NCI-H2196 (cell line): ENCODE data around the gene ITFG1.
"Not testable (repeated sequence)": the region's sequence is repeated elsewhere in the genome, so short reads cannot be mapped to it uniquely, and the experiment has no call there.

ENCODE experiments used
- DNase-seq: peaks from one replicate; lab custom pipeline; 2025; ENCODE audit not compliant: unreplicated experiment; lab: John Stamatoyannopoulos, UW

The ITFG1 gene

DNA sequence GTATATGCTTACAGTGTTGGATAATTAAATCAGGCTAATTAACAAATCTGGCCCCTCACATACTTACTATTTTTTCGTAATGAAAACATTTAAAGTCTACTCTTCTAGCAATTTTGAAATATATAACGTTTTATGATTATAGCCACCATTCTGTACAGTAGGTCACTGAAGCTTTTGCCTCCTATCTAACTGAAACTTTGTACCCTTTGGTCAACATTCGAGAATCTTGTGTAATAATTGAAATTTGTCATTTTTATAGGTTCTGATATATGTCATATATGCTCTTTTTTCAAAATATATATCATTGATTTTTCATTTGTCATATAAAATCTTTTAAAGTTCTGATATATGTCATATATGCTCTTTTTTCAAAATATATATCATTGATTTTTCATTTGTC lies 12.9 kb upstream of the ITFG1 start:
- no peak for DNase-seq

DNA sequence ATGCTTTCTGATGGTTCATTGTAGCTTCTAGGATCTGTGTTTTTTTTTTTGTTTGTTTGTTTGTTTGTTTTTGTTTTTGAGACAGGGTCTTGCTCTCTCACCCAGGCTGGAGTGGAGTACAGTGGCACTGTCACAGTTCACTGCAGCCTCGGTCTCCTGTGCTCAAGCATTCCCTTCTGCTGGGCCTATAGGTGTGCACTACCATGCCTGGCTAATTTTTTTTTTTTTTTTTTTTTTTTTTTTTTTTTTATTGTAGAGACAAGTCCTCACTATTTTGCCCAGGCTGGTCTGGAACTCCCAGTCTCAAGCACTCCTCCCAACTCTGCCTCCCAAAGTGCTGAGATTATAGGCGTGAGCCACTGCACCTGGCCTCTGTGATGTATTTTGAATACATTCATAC lies 12.1 kb upstream of the ITFG1 start:
- DNase-seq, result not testable (repeated sequence)

DNA sequence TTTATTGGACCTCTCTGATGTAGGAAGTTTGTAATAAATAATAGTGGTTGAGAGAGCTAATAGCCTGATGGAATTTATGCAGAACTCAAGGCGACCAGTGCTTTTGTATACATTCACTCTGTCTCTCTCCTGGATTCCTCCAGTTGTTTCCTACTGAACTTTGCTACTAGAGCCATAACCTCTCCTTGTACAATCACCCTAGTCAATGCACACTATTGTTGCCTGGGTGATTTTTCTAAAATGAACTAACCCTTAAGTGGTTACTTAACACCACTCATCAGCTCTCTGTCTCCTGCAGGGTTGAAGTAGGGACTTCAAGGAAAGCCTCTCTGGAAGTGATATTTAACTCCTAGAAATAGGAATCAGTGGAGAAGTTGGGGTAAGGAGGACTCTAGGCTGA lies 9.9 kb upstream of the ITFG1 start:
- DNase-seq, result no peak

DNA sequence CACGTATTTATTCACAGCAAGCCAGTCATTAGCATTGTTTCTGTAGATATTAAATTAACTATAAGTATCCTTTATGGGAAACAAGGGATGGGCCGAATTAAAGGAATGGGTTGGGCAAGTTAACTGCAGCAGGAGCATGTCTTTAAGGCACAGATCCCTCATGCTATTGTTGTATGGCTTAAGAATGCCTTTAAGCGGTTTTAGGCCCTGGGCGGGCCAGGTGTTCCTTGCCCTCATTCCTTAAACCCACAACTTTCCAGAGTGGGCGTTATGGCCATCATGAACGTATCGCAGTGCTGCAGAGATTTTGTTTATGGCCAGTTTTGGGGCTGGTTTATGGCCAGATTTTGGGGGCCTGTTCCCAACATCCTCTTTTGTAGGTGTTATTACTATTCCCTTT lies 9.3 kb upstream of the ITFG1 start:
- DNase-seq, result no peak

DNA sequence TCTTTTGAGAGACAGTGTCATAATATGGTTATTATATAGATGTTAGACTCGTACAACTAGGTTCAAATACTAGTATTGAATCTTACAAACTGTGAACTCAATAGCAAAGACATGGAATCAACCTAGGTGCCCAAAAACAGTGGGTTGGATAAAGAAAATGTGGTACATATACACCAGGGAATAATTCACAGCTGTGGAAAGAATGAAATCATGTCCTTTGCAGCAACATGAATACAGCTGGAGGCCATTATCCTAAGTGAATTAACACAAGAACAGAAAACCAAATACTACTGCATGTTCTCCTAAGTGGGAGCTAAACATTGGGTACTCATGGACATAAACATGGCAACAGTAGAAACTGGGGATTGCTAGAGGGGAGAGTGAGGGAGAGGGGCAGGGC lies 8.4 kb upstream of the ITFG1 start:
- DNase-seq, result no peak

DNA sequence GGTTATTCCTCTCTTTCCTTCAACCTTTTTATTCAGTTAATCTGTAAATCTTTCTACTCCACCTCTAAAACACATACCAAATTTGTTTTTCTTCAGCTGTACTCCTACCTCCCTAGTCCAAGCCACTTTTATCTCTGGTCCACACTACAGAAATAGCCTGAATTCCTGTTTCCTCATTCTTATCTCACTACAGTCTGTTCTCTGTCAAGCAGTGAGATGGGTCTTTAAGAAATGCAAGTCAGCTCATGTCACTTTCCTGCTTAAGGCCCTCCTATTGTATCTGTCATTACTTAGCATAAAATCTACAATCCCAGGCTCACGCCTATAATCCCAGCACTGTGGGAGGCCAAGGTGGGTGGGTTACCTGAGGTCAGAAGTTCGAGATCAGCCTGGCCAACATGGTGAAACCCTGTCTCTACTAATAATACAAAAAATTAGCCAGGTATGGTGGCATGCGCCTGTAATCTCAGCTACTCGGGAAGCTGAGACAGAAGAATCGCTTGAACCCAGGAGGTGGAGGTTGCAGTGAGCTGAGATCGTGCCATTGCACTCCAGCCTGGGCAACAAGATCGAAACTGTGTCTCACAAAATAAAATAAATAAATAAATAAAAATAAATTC lies 7.3 kb upstream of the ITFG1 start:
- not testable (repeated sequence) for DNase-seq

DNA sequence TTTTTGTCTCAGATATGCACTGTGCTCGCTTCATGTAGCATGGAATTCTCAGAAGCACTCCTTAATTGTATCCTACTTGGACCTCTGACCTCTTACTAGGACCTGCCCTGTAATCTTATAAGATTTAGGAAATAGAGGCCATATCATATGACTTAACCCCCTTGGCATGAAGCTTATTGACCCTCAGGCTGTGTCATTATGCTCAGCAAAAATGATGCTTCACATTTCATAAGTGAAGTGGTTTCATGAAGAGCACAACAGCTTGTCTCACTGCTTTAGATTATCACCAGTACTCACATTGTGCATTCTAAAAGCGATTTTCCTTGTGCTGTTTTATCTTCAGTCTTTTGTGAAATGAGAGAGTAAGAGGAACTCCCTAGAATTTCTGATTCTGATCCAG lies 6.6 kb upstream of the ITFG1 start:
- no peak for DNase-seq

DNA sequence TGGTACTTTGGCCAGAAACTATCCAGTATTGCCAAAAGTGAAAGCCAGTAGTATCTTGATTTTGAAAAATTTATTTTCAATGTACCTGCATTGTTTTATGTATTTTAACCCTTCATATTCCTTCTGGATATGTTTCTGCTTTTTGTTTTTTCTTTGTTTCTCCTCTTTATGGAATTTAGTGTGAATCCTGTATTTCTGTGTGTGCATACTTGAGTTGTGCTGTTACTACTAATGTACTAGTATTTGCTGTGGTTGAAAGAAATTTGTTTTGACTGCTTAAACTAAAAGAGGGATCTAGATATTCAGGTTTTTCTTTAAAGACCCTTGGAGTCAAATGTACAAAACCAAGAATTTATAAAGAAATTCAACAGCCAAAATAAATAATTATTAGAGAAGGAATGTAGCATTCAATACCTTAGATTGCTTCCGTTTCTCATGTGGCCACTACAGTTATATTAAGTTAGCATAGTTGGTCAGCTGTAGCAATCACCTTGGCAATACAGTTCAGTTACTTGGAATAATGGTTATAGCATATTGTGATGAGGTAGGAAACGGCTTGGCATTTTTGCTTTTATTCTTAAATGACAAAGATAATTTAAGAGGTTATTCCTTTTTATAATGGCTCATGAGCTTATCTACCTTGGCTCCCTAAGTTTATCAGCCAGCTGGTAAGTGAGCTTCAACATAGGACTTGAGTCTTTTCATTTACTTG lies 5.2 kb upstream of the ITFG1 start:
- no peak for DNase-seq

DNA sequence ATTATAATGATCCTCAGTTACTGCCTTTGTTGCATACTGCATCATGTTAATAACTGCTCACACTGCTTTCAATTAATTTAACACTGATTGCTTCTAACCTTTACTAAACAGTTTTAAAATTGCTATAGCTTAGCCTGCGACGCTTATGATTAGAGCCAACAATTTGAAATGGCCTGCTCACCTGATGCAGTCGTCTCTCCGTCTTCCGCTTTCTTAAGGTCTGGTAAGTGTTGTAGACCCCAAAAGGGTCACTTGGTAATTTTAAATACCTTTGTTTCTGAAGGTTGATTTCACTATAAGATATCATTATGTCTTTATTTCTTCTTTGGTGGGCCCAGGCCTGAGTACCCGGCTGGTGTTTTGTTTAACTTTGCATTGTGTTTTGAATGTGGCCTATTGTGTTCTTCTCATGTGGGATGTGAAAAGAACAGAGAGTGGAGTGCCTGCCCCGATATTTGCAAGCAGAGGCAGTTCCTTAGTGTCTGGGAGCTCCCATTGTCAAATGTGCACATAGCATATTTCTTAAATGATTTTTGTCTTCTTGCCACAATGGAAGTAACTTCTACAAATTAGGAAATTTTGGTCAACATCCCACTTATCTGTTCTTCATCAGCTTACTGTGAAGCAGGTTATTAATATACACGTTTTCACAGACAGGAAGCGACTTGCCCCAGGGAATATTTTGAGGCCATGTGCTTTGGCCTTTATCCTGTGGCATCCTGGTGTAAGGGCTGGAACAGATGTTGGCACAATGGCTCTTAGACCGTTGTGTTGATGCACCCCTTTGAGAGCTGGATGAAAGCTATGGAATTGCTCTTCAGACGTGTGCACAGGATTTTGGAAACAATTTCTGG lies 3.1 kb upstream of the ITFG1 start:
- no peak for DNase-seq

DNA sequence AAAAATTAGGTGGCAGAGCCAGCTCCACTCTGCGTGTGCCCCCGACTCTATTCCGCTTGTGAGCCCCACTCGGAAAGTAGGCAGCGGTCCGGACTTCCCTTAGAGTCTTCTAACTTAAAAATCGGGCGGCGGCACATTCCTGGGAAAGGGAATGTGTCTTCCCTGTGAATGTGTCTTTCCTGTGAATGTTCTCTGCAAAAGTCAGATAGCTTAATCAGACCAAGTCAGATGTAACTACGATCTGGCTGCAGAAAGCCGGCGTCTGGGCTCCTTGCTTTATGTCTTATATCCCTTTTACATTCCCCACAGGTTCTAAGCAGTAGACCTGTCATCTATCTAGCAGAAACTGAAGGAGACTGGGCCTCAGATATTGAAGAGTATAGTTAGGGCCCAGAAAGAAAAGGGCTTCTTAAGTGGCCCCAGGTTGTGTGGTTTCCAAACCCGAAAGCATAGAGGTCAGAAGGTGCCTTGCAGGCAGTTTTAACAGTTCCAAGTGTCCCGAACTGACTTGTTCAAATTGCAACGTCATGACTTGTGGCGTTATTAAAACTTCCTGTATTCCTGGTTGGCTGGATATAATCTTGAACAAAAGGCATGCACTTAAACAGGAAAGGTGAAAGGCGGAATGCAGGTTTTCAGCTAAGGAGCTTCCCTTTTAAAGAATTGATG lies 869 bp upstream of the ITFG1 start:
- DNase-seq, result no peak

DNA sequence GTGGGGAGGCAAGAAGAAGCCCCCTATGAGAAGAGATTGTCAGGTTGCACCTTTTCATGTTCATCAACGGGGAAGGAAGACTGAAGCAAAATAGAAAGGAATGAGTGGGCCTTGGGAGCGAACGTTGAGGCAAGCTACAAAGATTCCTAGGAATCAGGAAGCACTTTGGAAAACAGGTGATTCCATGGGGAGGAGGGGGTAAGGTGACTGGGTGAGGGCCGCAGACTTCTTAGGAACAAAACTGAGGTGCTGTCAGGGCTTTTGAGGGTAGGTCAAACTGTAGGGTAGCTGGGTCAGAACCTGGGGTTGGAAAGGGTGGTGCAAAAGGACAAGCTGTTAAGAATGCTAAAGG lies 528 bp downstream of the ITFG1 start:
- DNase-seq, result no peak

DNA sequence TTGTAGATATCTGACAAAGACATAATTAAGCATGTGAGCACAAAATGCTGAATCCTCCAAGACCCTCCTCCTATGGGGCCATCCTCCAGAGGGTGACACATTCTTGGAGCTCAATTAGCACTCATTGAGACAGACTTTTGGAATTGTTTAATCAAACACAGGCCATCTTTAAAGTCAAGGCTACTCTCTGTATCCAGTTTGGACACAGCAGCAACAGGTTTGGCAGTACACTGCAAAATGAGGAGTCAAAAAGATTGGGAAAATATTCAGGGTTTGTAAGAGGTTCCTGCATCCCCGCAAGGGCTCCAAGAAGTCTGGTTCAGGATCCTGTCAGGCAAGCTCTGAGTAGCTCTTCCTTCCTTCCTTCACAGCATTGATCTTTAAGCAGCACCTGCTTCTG lies 1.3 kb downstream of the ITFG1 start:
- no peak for DNase-seq

DNA sequence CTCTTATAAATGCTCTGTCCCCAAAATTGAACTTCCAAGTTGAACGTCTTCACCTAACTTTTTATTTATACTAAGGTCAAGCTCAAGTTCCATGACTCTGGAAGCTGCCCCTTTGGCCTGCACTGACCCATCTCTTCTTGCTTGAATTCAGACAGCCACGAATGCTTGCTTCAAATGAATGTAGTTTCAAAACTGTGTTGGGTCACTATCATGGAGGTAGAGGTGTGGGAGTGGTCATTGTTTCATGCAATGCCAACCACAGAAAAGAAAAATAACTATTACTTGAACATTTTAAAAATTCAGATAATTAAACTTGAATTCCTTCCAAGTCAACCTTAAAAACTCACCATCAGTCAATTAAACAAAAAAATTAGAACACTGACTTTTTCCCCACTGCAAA lies 2.5 kb downstream of the ITFG1 start:
- DNase-seq, result no peak

DNA sequence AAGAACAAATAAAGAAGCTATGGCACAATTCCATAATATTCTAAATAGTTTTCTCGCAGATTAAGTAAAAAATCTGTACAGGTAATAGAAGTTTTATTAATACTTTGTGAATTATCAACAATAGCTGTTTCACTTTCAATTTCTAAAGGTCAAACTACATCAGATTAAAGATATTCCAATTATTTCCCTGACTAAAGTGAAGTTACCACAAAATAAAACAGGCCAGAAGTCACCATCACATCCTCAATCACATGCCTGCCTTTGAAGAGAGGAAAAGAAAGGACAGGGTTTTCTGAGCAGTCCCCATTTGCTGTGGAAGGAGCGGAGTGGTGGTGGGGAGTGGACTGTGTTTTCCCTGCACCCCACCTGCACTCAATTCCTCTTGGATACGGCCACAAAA lies 11.1 kb downstream of the ITFG1 start:
- no peak for DNase-seq

DNA sequence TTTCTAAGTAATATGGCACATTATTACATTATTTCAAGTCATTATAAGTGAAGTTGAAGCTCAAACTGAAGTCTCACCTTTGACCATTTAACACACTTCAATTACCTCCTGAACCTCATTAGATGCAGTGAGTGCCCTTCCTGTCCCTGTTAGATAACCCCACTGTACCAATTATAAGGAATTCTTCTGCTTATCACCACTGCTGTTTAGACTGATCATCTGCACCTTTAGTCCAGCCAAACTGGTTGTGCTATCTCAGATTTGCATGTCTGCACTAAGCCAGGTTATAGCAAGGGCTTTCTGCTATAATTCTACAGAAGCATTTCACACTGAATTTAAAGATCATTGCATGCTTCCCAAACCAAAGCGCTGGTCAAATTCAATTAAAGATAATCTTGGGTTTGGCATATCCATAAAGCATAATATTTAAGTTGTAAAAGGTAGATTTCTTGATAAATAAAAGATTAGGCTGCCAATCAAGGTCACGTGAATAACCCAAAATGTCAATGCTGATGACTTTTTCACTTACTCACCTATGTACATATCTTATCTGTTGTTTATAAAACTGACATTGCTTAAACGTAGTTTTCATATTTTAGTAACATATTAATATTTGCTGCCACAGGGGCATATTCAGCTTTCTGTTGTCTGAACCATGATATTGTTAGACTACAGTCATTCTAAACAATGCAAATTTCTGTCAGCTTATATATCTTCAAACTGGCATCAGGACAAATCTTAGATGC lies 11.9 kb downstream of the ITFG1 start:
- DNase-seq, result no peak

DNA sequence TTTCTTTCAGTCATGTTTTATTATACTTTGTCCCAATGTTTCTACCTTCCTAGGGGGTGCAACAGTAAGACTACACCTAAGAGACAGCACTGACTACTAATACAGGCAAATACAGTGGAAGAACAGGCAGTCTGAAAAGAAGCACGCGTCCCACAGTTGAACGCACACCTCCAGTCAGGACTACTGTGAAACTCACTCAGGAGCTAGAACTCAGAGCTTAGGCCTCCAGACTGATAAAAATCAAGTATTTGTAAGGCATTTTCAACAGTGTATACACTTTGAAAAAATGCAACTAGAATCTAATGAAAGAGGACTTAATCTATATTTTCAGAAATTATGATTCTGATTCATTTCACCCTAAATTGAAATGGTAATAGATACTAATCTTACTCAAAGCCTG lies 14.4 kb downstream of the ITFG1 start:
- DNase-seq, result no peak

DNA sequence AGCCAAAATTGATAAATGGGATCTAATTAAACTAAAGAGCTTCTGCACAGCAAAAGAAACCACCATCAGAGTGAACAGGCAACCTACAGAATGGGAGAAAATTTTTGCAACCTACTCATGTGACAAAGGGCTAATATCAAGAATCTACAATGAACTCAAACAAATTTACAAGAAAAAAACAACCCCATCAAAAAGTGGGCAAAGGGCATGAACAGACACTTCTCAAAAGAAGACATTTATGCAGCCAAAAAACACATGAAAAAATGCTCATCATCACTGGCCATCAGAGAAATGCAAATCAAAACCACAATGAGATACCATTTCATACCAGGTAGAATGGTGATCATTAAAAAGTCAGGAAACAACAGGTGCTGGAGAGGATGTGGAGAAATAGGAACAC lies 18.0 kb downstream of the ITFG1 start:
- DNase-seq, result not testable (repeated sequence)

DNA sequence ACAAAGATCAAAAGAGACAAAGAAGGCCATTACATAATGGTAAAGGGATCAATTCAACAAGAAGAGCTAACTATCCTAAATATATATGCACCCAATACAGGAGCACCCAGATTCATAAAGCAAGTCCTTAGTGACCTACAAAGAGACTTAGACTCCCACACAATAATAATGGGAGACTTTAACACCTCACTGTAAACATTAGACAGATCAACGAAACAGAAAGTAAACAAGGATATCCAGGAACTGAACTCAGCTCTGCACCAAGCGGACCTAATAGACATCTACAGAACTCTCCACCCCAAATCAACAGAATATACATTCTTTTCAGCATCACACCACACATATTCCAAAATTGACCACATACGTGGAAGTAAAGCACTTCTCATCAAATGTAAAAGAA lies 20.8 kb downstream of the ITFG1 start:
- DNase-seq, result not testable (repeated sequence)

DNA sequence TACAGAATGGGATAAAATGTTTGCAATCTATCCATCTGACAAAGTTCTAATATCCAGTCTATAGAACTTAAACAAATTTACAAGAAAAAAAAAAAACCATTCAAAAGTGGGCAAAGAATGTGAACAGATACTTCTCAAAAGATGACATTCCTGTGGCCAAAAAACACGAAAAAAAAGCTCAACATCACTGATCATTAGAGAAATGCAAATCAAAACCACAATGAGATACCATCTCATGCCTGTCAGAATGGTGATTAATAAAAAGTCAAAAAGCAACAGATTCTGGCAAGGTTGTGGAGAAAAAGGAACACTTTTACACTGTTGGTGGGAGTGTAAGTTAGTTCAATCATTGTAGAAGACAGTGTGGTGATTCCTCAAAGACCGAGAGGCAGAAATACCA lies 26.6 kb downstream of the ITFG1 start:
- DNase-seq, result not testable (repeated sequence)

DNA sequence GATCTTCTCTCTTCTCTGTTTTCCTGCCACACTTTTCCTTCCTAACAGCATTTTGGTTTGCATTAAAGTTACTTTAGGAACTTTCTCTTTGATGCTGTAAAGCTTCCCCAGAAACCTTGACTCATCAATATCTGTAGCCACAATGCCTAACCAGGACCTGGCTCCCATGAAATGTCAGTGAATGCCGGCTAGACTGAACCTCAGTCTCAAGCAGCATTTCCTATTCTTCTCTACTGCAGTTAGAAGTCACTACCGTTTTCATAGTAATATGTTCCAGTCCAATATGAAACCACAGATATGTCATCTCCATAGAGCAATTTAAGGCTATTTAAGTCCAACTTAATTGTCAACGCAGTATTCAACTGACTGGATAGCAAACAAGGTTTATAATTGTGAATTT lies 28.9 kb downstream of the ITFG1 start:
- no peak for DNase-seq

DNA sequence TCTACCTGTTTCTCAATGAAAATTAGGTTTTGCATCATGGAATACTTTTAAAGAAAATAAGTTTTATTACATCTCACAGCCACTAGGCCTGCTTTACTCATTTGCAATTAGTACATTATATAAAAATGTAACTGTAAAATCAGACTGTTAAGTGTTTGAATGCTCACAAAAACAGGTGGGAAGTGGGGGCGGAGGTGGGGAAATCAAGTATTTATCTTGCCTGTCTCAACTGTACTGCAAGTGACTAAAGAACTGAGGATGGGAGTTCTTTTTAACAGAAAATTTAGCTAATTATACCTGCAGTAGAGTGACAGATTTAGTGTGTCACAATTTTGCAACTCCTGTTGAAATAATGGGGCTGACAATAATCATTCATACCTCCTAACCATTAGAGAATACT lies 34.1 kb downstream of the ITFG1 start:
- DNase-seq, result no peak
